ENCODE results near the gene CLPTM1. TPM values are rescaled to one million over a fixed set of nuclear protein-coding genes. Genes with fewer than 3 reads are reported as not detected.

The CLPTM1 gene
- total and polyA plus RNA-seq, 2 of the 8 experiments (the other 6 are each of a cell fraction or from before 2014, with no cell fraction given), result 84.8 to 108 TPM

- Histone ChIP-seq H3K23me2 (ENCODE audit: low read depth, low read length) (no peaks in the 10 kb centered on the region), H2BK120ac (replicated peaks; ENCODE audit: low read depth, low read length) (no peak overlapping the region), H2BK15ac (ENCODE audit: low read length) (no peak overlapping the region), H3K9ac (replicated peaks in 1 of 4; ENCODE audit: extremely low read depth in 1 of 4, low read depth in 3 of 4, low read length in 3 of 4) (no peak overlapping the region), H4K8ac (ENCODE audit: extremely low read depth, insufficient read depth, low read length) (no peak overlapping the region), H3K4me1 (replicated peaks in 1 of 4; ENCODE audit: control insufficient read depth in 3 of 4, insufficient read depth in 4 of 4, low read length in 3 of 4) (no peaks in the 10 kb centered on the region; a peak in 1 of 7 replicates), H4K91ac (replicated peaks; ENCODE audit: insufficient read length, low read length) (no peak overlapping the region), H3K79me1 (ENCODE audit: low read depth, low read length) (no peaks in the 10 kb centered on the region), H3K14ac (ENCODE audit: insufficient read length) (no peak overlapping the region), H3K36me3 (ENCODE audit: control insufficient read depth in 2 of 4, insufficient read depth in 4 of 4, low read length in 3 of 4) (no peaks in the 10 kb centered on the region), H3K27ac (ENCODE audit: low read depth, low read length) (no peak overlapping the region), H3K27me3 (replicated peaks in 1 of 4; ENCODE audit: control insufficient read depth in 3 of 4, extremely low read depth in 1 of 4, insufficient read depth in 3 of 4, low read length in 3 of 4) (no peaks in the 10 kb centered on the region), H3K23ac (ENCODE audit: insufficient read length) (no peak overlapping the region), H3K18ac (ENCODE audit: extremely low read depth, low read length) (no peak overlapping the region), H4K5ac (ENCODE audit: insufficient read length, low read depth, low read length) (no peak overlapping the region), H3K9me3 (ENCODE audit: insufficient read depth in 2 of 2, low read depth in 1 of 2, low read length in 1 of 2) (no peaks in the 10 kb centered on the region), H2BK12ac (ENCODE audit: low read depth, low read length) (no peak overlapping the region), H2BK20ac (ENCODE audit: low read length) (no peak overlapping the region), H4K20me1 (replicated peaks in 1 of 2; ENCODE audit: control insufficient read depth in 1 of 2, insufficient read depth in 2 of 2, low read length in 2 of 2) (no peaks in the 10 kb centered on the region), H3K4me3 (ENCODE audit: extremely low read depth in 1 of 4, insufficient read depth in 2 of 4, low read depth in 3 of 4, low read length in 4 of 4) (no peak overlapping the region), H3K4me2 (ENCODE audit: insufficient read depth in 1 of 2, low read depth in 2 of 2, low read length in 2 of 2) (no peak overlapping the region), H2AK5ac (ENCODE audit: low read depth, low read length) (no peak overlapping the region), H2BK5ac (ENCODE audit: low read depth, low read length) (no peak overlapping the region), H2AFZ (ENCODE audit: low read length) (no peak overlapping the region), H3K4ac (replicated peaks; ENCODE audit: insufficient read length, low read depth, low read length) (no peak overlapping the region), H3K56ac (replicated peaks; ENCODE audit: insufficient read length, low read depth, low read length) (no peak overlapping the region), H3K79me2 (ENCODE audit: control insufficient read depth in 1 of 2, insufficient read depth in 2 of 2, low read length in 2 of 2) (no peaks in the 10 kb centered on the region)
- DNase-seq (ENCODE audit: low read depth in 1 of 2, low spot score in 2 of 2) (no peak), FAIRE-seq (no peak)
- ChIA-PET POLR2A (ENCODE audit: partially characterized antibody) (interaction anchor here (1.0 to 1.5 kb wide), 2 partner anchors 36 to 41 kb away, joined by 3 to 5 read pairs; no protein-coding TSS in a partner anchor), CTCF (ENCODE audit: partially characterized antibody) (interaction anchor here (8.3 kb wide), 1 partner anchor 41 kb away, joined by 201 read pairs; the partner anchor contains the start of gene APOE)
- WGBS, 2 experiments (ENCODE audit: extremely low coverage in 1 of 2, insufficient coverage in 1 of 2, insufficient read length in 1 of 2, insufficient replicate concordance in 2 of 2, low coverage in 1 of 2, low lambda C conversion rate in 2 of 2, missing lambda C conversion rate in 1 of 2), result 96% methylated on average over 13 of the region's 13 CpGs; no CpG with 5 or more reads in 1 of the 2 experiments
- no peak for TF ChIP-seq KDM4A (IDR thresholded peaks at IDR 0.05; ENCODE audit: low read depth, low read length, severe bottlenecking)
- TF ChIP-seq SIRT6 (IDR thresholded peaks at IDR 0.05; ENCODE audit: low read length), result no peak
- TF ChIP-seq RXRA (IDR thresholded peaks at IDR 0.05; ENCODE audit: insufficient read depth, low read depth, low read length), result no peak
- no peak for TF ChIP-seq MAX (IDR thresholded peaks at IDR 0.05)
- TF ChIP-seq TEAD4 (IDR thresholded peaks at IDR 0.05; ENCODE audit: low read depth, low read length), result no peak
- TF ChIP-seq JUND (IDR thresholded peaks at IDR 0.05; ENCODE audit: low read length), result no peak
- TF ChIP-seq SP4 (IDR thresholded peaks at IDR 0.05; ENCODE audit: low read length), result no peak
Measured at GRCh38 chr19:44947041-44947581, 8.1 kb upstream of the CLPTM1 start.
